ENCODE data around the gene EGFL6.
A peak's percentile ranks its signal among the peaks of the same experiment; 100 is the strongest.

EGFL6 gene

GRCh38 chrX:13652287-13652793 is 82.9 kb downstream of the EGFL6 start:
- Histone ChIP-seq H3K9ac (ENCODE audit: insufficient read length) (peak overlapping the region; percentile 86), H3K36me3 (ENCODE audit: insufficient read depth, low read length) (no peaks in the 10 kb centered on the region), H3K4me3 (peak overlapping the region; percentile 95), H3K9me3 (ENCODE audit: low read depth, low read length) (no peaks in the 10 kb centered on the region), H3K27ac (no peak overlapping the region)
- DNase-seq (ENCODE audit: low read depth, low spot score), result no peak
- TF ChIP-seq FOXP2 (optimal IDR thresholded peaks at IDR 0.05; ENCODE audit: control extremely low read depth, extremely low read length, insufficient read depth), result no peak
- no peak for TF ChIP-seq POLR2AphosphoS5 (IDR thresholded peaks at IDR 0.05; ENCODE audit: borderline replicate concordance, low read depth, low read length)
- TF ChIP-seq EZH2 (IDR thresholded peaks at IDR 0.05), result no peak

DNA sequence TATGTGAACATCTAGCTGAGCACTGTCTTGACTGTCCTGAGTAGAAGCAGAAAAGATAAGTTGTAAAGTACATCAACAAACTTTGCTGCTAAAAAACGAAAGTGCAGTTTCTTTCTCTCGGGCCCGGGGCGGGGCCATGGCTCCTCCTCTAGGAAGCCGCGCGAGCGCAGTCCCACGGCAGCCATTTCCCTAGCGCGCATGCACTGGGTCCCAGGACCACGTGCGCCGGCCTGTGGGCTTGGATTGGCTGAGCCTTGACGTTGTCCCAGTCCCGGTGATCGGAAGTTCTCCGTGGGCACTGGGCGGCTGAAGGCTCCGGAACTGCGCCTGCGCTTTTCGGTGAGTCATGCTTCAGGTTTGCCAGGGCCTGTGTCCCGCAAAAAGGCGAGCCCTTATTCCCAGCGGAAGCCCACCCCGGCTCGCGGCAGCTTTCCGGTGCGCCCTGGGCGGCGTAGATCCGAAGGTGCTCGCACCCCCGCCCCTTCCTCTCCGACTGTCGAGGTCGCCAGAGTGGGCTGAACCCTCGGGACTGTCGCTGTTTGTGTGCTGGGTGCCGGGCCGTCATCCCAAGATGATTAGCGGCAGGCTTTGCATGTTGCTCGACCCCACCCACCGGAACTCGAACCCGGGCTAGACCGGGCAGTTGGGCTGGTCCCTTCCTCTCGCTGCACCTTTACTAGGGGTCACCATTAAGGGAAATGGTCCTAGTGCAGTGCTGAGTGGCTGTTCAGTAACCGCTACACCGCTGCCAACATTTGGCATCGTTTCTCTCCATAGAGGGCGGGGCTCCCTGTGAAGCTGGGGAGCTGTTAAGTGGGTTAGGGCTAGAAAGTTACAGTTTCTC is 83.7 kb downstream of the EGFL6 start, which contains the start of gene TCEANC:
TCEANC (plus strand) TSS at position 292 of the 844 bp plus-strand sequence. CDS start 9,368 bp downstream, outside the sequence.
- DNase-seq (ENCODE audit: low read depth, low spot score), result peak; percentile 75
- Histone ChIP-seq H3K27ac (peak within 1 kb of the TSS; percentile 73), H3K36me3 (ENCODE audit: insufficient read depth, low read length) (no peaks in the 10 kb centered on the region), H3K9me3 (ENCODE audit: low read depth, low read length) (no peaks in the 10 kb centered on the region), H3K9ac (ENCODE audit: insufficient read length) (peak within 1 kb of the TSS; percentile 86), H3K4me3 (peak within 1 kb of the TSS; percentile 95)
- TF ChIP-seq EZH2 (IDR thresholded peaks at IDR 0.05) (no peak), POLR2AphosphoS5 (IDR thresholded peaks at IDR 0.05; ENCODE audit: borderline replicate concordance, low read depth, low read length) (peak; percentile 73)

GRCh38 chrX:13654116-13654515 is 84.7 kb downstream of the EGFL6 start:
- peak overlapping the region; percentile 64 for H3K9ac ChIP-seq (ENCODE audit: insufficient read length)
- no peaks in the 10 kb centered on the region for H3K36me3 ChIP-seq (ENCODE audit: insufficient read depth, low read length)
- H3K4me3 ChIP-seq, result peak overlapping the region; percentile 95; the same call in 1 of the 2 replicates
- no peaks in the 10 kb centered on the region for H3K9me3 ChIP-seq (ENCODE audit: low read depth, low read length)
- no peak for TF ChIP-seq POLR2AphosphoS5 (IDR thresholded peaks at IDR 0.05; ENCODE audit: borderline replicate concordance, low read depth, low read length)
- TF ChIP-seq FOXP2 (optimal IDR thresholded peaks at IDR 0.05; ENCODE audit: control extremely low read depth, extremely low read length, insufficient read depth), result no peak
- TF ChIP-seq EZH2 (IDR thresholded peaks at IDR 0.05), result no peak
- DNase-seq (ENCODE audit: low read depth, low spot score), result no peak
- no peak overlapping the region for H3K27ac ChIP-seq

- Histone ChIP-seq H3K27ac (no peak overlapping the region), H3K36me3 (ENCODE audit: insufficient read depth, low read length) (no peaks in the 10 kb centered on the region), H3K9ac (ENCODE audit: insufficient read length) (no peak overlapping the region), H3K9me3 (ENCODE audit: low read depth, low read length) (no peaks in the 10 kb centered on the region), H3K4me3 (no peak overlapping the region)
- no peak for TF ChIP-seq POLR2AphosphoS5 (IDR thresholded peaks at IDR 0.05; ENCODE audit: borderline replicate concordance, low read depth, low read length)
- TF ChIP-seq FOXP2 (optimal IDR thresholded peaks at IDR 0.05; ENCODE audit: control extremely low read depth, extremely low read length, insufficient read depth), result no peak
- TF ChIP-seq EZH2 (IDR thresholded peaks at IDR 0.05), result no peak
- DNase-seq (ENCODE audit: low read depth, low spot score), result no peak
Observed at GRCh38 chrX:13655674-13656073, 86.3 kb downstream of the EGFL6 start.

GRCh38 chrX:13658602-13659001 is 89.2 kb downstream of the EGFL6 start:
- no peak overlapping the region for H3K27ac ChIP-seq
- no peak for TF ChIP-seq EZH2 (IDR thresholded peaks at IDR 0.05)
- TF ChIP-seq FOXP2 (optimal IDR thresholded peaks at IDR 0.05; ENCODE audit: control extremely low read depth, extremely low read length, insufficient read depth), result no peak
- no peak for TF ChIP-seq POLR2AphosphoS5 (IDR thresholded peaks at IDR 0.05; ENCODE audit: borderline replicate concordance, low read depth, low read length)
- no peaks in the 10 kb centered on the region for H3K9me3 ChIP-seq (ENCODE audit: low read depth, low read length)
- no peak overlapping the region for H3K4me3 ChIP-seq
- no peaks in the 10 kb centered on the region; the same call in 1 of the 2 replicates for H3K36me3 ChIP-seq (ENCODE audit: insufficient read depth, low read length)
- H3K9ac ChIP-seq (ENCODE audit: insufficient read length), result no peak overlapping the region
- peak; percentile 37 for DNase-seq (ENCODE audit: low read depth, low spot score)

- Histone ChIP-seq H3K36me3 (ENCODE audit: insufficient read depth, low read length) (no peaks in the 10 kb centered on the region; the same call in 1 of the 2 replicates), H3K27ac (no peak overlapping the region)
Observed at GRCh38 chrX:13659063-13659462, 89.7 kb downstream of the EGFL6 start.

DNA sequence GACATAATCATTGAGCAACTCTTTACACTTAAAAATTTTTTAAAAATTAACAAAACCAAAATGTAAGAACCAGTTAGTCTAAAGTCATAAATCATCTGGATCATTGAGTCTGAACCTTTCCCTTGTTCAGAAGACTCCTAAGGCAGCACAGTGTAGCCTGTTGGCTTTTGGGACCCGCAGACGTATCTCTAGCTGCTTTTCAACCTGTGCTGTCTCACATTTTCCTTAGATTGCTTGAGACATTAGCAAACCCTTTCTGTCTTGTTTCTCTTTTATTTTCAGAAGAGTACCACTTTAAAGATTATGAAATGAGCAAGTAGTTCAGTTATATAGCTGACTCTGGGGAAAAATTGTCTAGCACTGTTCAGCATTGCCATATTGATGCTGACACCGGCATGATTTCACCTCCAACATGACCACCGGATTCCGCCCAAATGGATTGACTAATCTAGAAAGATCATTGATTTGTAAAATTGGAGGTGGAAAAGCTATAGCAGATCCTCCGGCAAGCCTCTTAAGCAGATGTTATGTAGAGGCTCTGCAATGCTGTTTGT is 92.4 kb downstream of the EGFL6 start:
- no peak for DNase-seq (ENCODE audit: low read depth, low spot score)
- TF ChIP-seq POLR2AphosphoS5 (IDR thresholded peaks at IDR 0.05; ENCODE audit: borderline replicate concordance, low read depth, low read length) (no peak), FOXP2 (optimal IDR thresholded peaks at IDR 0.05; ENCODE audit: control extremely low read depth, extremely low read length, insufficient read depth) (no peak), EZH2 (IDR thresholded peaks at IDR 0.05) (no peak)
- Histone ChIP-seq H3K9me3 (ENCODE audit: low read depth, low read length) (no peaks in the 10 kb centered on the region), H3K4me3 (no peak overlapping the region), H3K36me3 (ENCODE audit: insufficient read depth, low read length) (no peaks in the 10 kb centered on the region; the same call in 1 of the 2 replicates), H3K9ac (ENCODE audit: insufficient read length) (no peak overlapping the region), H3K27ac (no peak overlapping the region)

More at GRCh38 chrX:13659063-13659462, 89.7 kb downstream of the EGFL6 start:
- Histone ChIP-seq H3K4me3 (no peak overlapping the region), H3K9ac (ENCODE audit: insufficient read length) (no peak overlapping the region), H3K9me3 (ENCODE audit: low read depth, low read length) (no peaks in the 10 kb centered on the region)
- TF ChIP-seq EZH2 (IDR thresholded peaks at IDR 0.05), result no peak
- TF ChIP-seq POLR2AphosphoS5 (IDR thresholded peaks at IDR 0.05; ENCODE audit: borderline replicate concordance, low read depth, low read length), result no peak
- no peak for TF ChIP-seq FOXP2 (optimal IDR thresholded peaks at IDR 0.05; ENCODE audit: control extremely low read depth, extremely low read length, insufficient read depth)
- DNase-seq (ENCODE audit: low read depth, low spot score), result no peak

DNA sequence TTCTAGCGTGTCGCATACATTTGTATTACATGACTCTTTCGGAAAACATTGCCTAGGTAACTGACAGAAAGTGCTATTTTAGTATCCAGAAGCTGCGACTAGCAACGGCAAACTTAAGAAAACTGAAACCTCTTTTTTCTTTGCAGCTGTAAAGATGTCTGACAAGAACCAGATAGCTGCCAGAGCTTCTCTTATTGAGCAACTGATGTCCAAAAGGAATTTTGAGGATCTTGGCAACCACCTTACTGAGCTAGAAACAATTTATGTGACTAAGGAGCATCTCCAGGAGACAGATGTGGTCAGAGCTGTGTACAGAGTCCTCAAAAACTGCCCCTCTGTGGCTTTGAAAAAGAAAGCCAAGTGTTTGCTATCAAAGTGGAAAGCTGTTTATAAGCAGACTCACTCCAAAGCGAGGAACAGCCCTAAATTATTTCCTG is 93.0 kb downstream of the EGFL6 start:
- H3K27ac ChIP-seq, result no peak overlapping the region
- no peak overlapping the region for H3K4me3 ChIP-seq
- TF ChIP-seq FOXP2 (optimal IDR thresholded peaks at IDR 0.05; ENCODE audit: control extremely low read depth, extremely low read length, insufficient read depth), result no peak
- no peak for TF ChIP-seq POLR2AphosphoS5 (IDR thresholded peaks at IDR 0.05; ENCODE audit: borderline replicate concordance, low read depth, low read length)
- TF ChIP-seq EZH2 (IDR thresholded peaks at IDR 0.05), result no peak
- H3K36me3 ChIP-seq (ENCODE audit: insufficient read depth, low read length), result no peaks in the 10 kb centered on the region; the same call in 1 of the 2 replicates
- no peak for DNase-seq (ENCODE audit: low read depth, low spot score)
- H3K9ac ChIP-seq (ENCODE audit: insufficient read length), result no peak overlapping the region
- no peaks in the 10 kb centered on the region for H3K9me3 ChIP-seq (ENCODE audit: low read depth, low read length)

All from SK-N-MC (cell line).